ENCODE measurements around the gene NRL. TPM values are rescaled to one million over a fixed set of nuclear protein-coding genes. Genes with fewer than 3 reads are reported as not detected.

NRL gene
- total RNA-seq, 1 donor from 2014 or later, result 2.0 TPM

DNA sequence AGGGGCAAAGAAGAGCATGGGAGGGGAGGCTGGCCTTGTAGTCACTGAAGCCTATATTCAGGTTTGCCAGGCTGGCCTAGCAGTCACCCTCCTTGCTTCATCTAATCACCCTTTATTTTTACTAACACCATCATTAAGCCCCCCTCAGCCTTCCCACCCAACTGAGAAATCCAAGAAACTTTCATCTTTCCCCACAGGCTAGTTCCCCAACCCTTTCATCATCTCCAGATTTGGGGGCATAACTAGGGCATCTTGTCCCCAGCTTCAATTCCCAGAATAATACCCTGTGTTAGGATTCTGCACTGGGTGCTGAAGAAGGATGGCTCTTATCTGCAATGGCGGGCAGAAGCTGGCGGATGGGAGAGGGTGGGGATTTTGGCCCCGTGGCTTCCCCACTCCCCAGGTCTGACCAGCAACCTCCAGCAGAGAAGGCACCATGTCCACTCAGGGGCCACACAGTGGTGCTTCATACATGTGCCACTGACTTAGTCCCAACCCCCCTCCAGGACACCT, 13.7 kb downstream of the NRL start:
- no peak for DNase-seq
- H3K36me3 ChIP-seq, result peaks cover 54% of the 10 kb centered on the region
- TF ChIP-seq, protein P1, sequence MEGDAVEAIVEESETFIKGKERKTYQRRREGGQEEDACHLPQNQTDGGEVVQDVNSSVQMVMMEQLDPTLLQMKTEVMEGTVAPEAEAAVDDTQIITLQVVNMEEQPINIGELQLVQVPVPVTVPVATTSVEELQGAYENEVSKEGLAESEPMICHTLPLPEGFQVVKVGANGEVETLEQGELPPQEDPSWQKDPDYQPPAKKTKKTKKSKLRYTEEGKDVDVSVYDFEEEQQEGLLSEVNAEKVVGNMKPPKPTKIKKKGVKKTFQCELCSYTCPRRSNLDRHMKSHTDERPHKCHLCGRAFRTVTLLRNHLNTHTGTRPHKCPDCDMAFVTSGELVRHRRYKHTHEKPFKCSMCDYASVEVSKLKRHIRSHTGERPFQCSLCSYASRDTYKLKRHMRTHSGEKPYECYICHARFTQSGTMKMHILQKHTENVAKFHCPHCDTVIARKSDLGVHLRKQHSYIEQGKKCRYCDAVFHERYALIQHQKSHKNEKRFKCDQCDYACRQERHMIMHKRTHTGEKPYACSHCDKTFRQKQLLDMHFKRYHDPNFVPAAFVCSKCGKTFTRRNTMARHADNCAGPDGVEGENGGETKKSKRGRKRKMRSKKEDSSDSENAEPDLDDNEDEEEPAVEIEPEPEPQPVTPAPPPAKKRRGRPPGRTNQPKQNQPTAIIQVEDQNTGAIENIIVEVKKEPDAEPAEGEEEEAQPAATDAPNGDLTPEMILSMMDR (IDR thresholded peaks at IDR 0.05), result no peak

DNA sequence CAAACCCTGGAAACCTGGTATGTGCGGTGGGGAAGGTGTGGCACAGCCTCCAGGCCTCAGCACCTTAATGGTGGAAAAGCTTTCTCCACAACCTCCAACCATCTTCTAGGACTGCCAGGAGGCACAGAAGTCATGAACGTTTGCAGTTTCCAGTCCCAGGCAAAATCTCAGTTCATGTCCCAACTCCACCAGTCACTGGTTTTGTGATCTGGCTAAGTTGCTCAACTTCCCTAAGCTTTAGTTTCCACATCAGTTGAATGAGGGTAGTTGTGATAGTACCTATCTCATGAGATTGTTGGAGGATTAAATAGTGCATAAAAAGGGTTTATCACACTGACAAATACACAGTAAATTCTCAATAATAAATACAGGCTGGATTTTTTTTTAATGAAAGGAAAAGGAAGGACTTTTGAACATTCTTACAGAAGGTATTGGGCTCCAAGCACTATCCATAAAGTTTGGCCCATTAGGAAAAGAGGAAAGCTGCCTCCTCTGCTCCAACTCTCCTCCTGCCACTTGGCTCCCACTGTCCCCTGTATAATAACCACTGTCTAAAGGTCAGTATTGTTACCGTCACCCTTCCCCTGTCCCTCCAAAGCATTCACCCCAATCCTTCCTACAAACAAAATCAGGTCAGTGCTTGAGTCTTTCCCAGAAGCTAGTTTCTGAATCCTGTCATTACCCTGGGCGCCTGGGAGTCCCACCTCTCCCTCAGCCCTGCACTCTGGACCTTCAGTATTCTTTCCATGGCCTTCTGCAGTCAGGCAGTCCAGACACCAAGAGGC, 14.4 kb downstream of the NRL start:
- Histone ChIP-seq H3K9me3 (no peaks in the 10 kb centered on the region), H3K27me3 (ENCODE audit: low read depth) (no peaks in the 10 kb centered on the region), H3K27ac (no peak overlapping the region), H3K4me1 (peaks cover 6% of the 10 kb centered on the region), H3K36me3 (peaks cover 54% of the 10 kb centered on the region), H3K4me3 (no peak overlapping the region)
- TF ChIP-seq, protein P1 (IDR thresholded peaks at IDR 0.05), result no peak
- ATAC-seq (no peak), DNase-seq (no peak)
- intact Hi-C loops (cut with DNase I), result no loop called here

More for the DNA sequence above, 13.7 kb downstream of the NRL start:
- Histone ChIP-seq H3K27me3 (ENCODE audit: low read depth) (no peaks in the 10 kb centered on the region), H3K4me3 (no peak overlapping the region), H3K27ac (no peak overlapping the region), H3K9me3 (no peaks in the 10 kb centered on the region), H3K4me1 (no peaks in the 10 kb centered on the region)
- intact Hi-C loops (cut with DNase I), result no loop called here
- no peak for ATAC-seq

DNA sequence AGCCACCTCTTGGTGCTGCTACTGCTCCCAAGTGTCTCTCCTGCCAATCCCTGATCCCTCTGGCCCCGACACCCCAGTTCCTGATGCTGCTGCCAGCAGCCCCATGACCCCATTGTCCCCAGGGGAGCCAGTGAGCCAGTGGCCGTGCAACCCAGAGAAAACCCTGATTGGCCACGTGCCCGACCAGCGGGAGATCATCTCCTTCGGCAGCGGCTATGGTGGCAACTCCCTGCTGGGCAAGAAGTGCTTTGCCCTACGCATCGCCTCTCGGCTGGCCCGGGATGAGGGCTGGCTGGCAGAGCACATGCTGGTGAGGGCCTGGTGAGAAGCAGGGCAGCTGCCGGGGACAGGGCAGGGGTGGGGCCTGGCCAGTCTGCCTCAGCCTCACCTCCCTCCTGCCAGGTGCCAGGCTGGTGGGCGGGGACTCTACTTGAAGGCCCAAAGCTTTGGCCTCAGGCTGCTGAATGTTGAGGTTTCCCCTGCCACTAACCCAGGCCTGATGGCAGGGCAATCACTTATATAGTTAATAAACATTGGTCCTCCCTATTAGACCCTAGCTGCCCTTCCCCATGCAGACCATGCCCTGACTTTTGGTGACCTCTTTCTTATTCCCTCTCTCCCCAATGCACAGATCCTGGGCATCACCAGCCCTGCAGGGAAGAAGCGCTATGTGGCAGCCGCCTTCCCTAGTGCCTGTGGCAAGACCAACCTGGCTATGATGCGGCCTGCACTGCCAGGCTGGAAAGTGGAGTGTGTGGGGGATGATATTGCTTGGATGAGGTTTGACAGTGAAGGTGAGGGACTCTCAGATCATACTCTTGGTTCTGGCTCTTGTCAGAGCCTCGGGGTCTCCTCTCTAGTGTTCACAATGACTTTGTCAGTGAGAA, 15.6 kb downstream of the NRL start:
- intact Hi-C loops (cut with DNase I), result no loop called here
- Histone ChIP-seq H3K9me3 (no peaks in the 10 kb centered on the region), H3K4me3 (no peak overlapping the region), H3K36me3 (peaks cover 54% of the 10 kb centered on the region), H3K4me1 (peaks cover 13% of the 10 kb centered on the region), H3K27me3 (ENCODE audit: low read depth) (no peaks in the 10 kb centered on the region), H3K27ac (no peak overlapping the region)
- ATAC-seq, result no peak
- TF ChIP-seq, protein P1 (IDR thresholded peaks at IDR 0.05), result no peak
- no peak for DNase-seq

DNA sequence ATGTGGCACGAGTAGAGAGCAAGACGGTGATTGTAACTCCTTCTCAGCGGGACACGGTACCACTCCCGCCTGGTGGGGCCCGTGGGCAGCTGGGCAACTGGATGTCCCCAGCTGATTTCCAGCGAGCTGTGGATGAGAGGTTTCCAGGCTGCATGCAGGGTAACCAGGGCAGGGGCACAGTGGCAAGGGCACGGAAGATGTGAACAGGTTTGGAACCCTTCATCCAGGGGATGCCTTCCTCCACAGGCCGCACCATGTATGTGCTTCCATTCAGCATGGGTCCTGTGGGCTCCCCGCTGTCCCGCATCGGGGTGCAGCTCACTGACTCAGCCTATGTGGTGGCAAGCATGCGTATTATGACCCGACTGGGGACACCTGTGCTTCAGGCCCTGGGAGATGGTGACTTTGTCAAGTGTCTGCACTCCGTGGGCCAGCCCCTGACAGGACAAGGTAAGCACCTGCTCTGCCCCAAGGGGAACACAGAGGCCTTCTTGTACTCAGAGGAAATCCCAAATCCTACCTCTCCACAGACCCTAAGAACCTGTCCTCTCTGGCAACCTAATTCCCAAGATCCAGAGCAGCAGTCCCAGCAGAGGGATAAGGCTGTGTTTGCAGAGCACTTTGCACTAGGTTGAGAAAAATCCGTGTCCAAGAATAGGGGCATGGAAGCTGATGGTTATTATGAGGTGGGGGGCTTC, 16.4 kb downstream of the NRL start:
- no peak for DNase-seq
- TF ChIP-seq, protein P1 (IDR thresholded peaks at IDR 0.05), result no peak
- Histone ChIP-seq H3K4me3 (no peak overlapping the region), H3K9me3 (no peaks in the 10 kb centered on the region), H3K36me3 (peaks cover 49% of the 10 kb centered on the region), H3K4me1 (peaks cover 17% of the 10 kb centered on the region), H3K27ac (no peak overlapping the region), H3K27me3 (ENCODE audit: low read depth) (no peaks in the 10 kb centered on the region)
- ATAC-seq, result no peak
- intact Hi-C loops (cut with DNase I), result no loop called here

DNA sequence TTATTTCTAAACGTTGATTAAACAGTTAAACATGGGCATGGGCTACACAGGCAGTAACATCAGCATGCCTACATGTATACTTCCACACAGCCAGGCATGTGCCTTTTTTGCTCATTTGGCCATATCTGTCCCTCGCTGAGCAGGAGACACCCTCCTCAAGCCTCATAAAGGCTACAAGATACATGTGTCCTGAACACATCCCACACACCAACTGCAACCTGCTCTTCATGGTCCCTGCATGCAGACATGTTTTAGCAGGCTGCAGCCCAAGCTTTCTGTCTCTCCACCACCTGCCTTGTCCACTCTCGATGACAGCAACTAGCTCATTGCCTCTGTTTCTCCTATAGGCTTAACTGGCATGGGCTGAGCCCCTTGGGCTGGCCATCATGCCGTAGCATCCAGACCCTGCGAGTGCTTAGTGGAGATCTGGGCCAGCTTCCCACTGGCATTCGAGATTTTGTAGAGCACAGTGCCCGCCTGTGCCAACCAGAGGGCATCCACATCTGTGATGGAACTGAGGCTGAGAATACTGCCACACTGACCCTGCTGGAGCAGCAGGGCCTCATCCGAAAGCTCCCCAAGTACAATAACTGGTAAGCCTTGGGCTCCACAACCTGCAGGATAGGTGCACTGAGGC, 18.1 kb downstream of the NRL start:
- Histone ChIP-seq H3K27ac (no peak overlapping the region), H3K4me3 (no peak overlapping the region), H3K27me3 (ENCODE audit: low read depth) (no peaks in the 10 kb centered on the region), H3K36me3 (peaks cover 37% of the 10 kb centered on the region), H3K4me1 (peaks cover 31% of the 10 kb centered on the region), H3K9me3 (no peaks in the 10 kb centered on the region)
- intact Hi-C loops (cut with DNase I), result no loop called here
- DNase-seq, result no peak
- TF ChIP-seq, protein P1 (IDR thresholded peaks at IDR 0.05), result no peak
- ATAC-seq, result no peak

Measured in lower lobe of right lung (tissue), 2 donors.